Measurements from ENCODE around the gene GPATCH2. TPM values are rescaled to one million over a fixed set of nuclear protein-coding genes. Genes with fewer than 3 reads are reported as not detected.
"Not testable (repeated sequence)": the region's sequence is repeated elsewhere in the genome, so short reads cannot be mapped to it uniquely, and the experiment has no call there.

Gene GPATCH2
- polyA plus RNA-seq, 1 donor: 9.5 TPM

DNA sequence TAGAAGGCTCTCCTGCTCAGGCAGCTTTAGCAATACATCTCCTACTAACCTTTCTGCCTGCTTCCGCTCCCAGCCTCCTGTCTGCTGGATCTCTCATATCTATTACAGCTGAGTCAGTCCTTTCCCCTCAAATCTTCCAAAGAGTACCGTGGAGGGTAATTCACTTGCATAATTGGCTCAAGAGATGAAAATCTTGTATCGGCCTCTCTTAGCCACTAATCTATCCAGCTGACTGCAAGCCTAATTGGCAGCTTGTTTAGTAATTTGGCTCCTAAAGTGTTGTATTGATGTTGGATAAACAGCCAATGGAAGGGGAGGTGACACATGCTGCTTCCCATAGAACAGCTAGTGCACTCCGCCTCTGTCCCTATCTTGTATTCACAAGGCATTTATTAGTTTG lies 195.7 kb downstream of the GPATCH2 start:
- DNase-seq: no peak

DNA sequence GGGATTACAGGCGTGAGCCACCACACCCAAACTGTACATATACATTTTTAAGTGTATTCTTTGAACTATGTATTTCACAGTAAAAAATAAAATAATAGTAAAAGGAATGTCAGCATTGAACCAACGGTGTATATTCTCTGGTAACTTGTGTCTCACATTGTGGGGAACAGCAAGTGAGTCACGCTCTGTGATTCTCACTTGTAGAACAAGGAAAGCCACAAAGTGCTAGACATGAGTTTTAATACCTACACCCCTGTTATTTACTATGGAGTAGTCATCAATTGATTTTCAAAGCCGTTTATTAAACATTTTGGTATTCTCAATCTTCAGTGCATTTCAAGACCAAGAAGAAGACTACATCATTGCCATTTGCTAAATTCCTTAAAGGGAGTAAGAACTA lies 197.2 kb downstream of the GPATCH2 start:
- DNase-seq: no peak

DNA sequence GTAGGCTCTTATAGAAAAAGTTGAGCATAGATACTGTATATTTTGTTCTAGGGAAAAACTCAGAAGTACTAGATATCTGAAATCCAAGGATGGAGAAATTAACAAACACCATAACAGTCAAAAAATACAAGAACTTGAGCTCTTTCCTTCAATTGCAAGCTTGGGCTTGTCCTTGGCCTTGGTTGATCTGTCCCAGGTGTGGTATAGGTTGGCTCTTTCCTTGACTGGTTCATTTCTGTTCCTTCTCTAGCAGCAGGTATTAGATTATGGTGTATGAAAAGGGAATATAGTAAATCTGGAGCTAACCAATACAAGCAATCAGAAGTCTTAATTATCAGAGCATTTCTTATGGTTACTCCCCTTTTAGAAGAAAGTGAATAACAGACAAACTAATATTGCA lies 198.6 kb downstream of the GPATCH2 start:
- DNase-seq: no peak

DNA sequence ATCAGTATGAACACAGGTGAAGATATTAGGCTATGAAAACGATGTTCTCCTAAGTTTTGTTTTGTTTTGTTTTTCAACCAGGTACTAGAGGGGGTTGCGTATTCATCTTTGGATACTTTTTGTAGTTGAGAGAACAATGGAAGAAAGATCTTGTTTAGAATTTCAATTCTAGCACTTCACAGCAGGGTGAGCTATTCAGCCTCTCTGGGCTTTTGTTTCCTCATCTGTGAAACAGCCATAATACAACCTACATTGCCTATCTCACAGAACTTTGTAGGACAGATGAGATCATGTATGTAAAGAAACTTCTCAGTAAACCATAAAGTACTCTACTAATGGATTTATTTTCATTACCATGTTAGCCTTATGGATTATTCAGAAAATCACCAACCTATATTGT lies 199.5 kb downstream of the GPATCH2 start:
- DNase-seq: no peak

DNA sequence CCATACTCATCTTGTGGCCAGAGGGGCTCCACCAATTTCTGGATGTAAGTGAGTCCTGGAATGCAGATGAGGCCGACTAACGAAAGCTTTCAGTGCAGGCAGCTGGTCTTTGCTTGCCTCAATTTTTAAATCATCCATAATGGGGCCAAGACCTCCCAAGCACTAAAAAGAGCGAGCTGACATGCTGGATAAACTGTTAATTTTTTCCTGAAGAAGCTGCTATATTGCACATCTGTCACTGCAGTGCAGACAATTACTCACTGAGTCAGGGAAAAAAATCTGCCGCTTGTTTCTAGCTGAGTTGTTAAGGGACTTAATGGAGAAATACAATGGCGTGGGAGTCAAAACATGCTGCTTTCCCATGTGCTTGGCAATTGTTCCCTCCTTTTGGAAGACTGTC lies 205.5 kb downstream of the GPATCH2 start:
- DNase-seq: peak; percentile 58

DNA sequence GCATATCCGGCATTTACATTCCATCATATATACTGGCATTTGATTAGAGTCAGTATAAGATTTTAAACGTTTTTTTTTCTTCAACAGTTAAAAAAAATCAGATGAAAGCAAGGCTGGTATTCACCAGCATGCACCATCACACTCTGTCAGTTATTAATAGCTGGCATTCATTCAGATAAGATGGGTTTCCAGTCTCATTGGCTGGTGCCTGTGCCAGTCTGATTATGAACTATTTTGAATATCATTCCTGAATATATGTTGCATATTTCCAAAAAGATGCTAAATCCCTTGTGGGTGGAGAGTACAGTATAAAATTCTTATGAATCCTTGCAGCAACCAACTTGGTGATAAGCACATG lies 211.7 kb downstream of the GPATCH2 start:
- DNase-seq: no peak

DNA sequence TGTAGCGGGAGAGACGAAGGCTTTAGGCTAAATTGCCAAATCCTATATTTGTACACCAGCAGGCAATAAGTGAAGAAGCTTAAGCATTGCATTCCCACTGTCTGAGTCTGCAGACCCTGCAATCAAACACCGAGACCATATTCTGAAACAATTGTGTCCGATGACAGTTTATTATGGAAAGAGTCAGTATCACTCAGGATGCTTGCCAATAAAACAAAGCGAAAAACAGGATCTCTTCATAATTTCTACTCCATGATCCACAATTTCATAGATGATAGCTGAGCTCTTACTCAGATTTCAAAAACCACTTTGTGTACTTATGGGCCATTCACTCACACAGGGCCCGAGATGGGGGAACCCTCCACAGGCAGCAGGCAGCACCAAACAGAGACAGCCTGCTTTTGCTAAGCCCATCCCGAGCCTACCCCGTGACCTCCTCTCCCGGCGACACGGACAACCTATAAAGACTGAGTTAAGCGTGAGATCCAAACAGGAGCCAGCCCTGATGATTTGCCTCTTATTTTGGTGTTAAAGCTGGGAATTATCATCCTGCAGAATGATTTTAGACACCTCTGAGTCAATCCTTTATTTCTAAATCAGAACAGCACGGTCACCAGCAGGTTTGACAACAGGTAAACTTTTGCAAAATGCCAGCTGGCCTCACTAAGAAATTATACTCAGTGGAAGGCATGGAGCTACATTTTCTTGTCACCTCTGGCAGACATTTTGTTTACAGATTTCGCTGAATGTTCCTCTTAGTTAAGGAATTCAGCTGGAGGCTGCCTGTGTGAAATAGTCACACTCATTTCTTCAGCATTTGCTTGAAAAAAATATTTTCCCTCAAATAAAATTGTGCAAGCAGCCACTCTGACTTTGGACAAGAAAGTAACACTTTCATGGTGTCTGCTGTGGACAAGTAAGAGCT lies 212.4 kb downstream of the GPATCH2 start:
- DNase-seq: no peak

DNA sequence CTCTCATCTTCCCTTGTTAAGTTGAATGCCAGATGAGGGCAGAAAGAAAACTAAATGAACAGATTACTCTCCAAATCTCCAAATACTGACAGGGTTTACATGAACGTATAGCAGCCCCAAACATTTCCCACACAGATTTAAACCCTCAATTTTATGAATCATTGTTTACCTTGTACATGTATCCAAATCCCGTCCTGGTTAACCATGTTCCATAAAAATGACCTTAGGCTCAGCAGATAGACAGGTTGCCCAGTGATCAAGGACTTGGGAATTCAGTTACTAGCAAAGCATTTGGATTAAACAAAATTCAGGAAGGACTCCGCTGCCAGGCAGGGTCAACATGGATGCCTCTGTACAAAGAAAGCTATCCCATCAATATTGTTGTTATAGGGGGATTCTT lies 213.5 kb downstream of the GPATCH2 start:
- no peak for DNase-seq

DNA sequence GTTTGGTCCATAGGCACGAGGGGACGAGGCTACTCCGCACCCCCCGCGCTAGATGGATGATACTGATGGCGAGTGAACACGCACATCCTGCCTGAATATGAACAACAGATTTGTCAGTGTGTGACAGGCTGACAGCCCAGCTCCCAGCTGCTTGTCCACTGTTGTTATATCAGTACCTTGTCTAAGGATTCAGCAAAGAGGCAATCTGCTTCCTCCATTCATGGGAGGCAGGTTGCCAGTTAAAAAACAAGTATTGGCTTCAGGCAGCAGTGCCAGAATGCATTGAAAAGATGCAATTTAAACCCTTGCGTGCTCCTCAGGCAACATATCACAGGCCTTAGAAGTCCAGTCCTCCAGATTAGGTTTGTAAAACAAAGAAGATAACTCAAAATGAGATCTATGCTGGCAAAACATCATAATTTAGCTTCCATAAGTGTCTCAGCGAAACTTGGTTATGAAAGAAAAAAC lies 223.3 kb downstream of the GPATCH2 start:
- DNase-seq: peak; percentile 21

DNA sequence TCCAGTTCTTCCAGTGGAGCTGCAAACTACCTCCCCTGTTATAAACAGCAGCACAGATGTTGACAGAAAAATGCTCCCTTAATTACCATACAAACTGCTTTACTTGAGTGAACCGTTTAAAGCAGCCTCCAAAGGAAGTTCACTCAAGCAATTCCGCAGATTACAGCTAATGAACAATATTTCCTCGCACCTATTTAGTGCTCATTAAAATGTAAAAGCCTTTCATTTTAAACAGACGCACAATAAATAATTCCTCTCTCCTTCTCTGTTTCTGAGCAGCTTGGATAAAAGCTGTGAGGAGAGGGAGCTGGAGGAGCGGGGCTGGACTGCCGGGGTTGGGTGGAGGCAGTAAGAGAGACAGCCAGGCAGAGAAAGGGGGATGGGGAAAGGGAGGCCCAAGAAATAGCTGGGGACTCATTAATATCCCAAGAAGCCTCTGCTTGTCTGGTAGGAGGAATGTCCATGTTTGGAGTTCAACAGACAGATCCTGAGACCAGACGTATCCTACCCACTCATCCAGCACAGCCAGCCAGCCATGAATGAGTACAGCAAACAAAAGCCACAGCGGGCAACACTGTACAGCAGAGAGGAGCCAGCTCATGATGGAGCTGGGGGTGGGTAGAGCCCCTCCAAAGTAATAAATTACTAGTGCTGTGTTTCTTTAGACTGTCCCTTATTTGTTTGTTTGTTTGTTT lies 227.7 kb downstream of the GPATCH2 start:
- DNase-seq: no peak

DNA sequence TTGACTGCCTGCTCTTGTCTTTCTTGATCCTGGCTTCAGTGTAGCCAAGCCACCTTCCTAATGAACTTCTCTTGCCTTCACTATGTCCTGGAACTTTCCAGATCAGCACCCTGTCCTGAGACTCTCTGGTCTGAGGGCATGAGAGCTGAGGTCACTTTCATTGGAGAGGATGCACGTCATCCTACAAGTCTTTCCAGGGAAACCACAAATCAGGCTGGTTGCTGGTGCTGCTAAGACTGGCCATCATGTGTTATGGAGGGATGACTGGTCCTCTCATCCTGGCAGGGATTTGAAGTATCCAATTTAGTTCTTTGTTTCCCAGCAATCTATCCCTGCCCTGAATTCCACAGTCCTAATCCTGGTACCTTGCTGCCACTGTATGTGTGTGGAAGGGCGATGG lies 228.6 kb downstream of the GPATCH2 start:
- no peak for DNase-seq

DNA sequence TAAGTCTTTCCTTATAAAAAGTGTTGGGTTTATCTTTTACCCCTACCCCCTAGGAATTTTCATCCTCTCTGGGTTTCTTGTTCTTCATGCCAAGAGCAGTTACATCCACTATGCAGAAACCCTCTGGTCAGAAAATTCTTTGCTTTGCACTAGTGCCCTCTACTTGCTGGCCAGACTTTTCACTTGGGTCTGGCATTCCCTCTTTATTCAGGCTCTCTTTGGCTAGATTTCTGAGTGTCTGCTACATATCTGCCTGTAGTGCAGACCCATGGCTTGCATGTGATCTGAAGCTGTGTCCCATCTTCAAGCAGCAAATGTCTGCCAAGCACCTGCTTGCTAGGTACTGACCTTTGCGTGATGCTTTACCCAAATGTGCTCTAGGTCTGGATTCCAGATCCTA lies 237.0 kb downstream of the GPATCH2 start:
- no peak for DNase-seq

DNA sequence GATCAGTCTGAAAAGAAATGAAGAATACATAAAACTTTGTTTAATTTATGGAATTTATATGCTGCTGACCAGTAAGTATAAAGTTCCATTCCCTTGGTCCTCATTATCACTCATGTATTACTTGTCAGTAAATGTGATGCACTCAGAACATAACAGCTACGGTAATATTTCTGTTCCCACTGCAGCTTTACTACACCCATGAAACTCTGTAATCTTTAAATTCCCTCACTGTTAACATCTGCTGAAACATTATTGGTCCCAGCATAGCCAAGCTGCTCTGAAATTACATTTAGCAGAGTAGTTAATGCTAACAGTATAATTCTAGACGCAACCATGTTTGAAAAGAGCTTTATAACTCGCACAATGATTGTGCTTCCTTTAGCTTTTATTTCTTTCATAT lies 238.4 kb downstream of the GPATCH2 start:
- DNase-seq: no peak

DNA sequence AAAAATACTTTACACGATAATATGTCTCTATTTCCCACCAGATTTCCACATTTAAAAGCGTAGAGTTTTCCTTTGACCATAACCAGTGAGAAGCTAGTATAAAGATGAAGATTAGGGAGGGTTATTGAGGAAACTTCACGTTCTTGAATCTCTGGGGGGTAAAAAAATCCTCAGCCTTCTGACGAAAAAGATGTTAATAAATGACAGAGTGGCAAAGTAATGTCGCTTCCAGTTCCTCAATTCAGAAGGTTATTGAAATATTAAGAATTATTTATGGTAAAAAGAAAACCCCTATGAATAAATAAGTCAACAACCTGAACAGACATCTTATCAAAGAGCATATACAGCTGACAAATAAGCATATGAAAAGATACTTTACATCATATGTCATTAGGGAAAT lies 241.0 kb downstream of the GPATCH2 start:
- no peak for DNase-seq

DNA sequence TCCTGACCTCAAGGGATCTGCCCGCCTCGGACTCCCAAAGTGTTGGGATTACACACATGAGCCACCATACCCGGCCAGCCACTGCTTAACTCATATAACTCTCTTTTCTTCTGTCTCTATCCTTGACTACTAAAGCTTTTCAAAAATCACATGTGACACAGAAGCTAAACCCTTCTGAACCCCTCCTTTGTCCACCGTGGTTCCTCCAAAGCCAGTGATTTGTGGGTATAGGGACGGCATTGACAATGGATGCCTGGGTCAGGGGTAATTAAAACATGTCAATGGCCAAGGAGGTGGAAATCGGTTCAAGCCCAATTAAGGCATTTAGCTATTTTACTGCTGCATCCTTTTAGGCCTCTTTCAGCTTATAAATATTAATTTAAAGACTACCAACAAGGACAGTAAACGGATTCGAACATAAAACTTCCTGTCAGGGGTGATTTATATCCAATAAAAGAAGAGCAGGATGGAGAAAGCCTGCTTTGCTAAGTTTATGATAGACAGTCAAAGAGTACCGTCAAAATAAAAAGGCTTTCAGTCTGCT lies 242.3 kb downstream of the GPATCH2 start:
- DNase-seq: no peak

DNA sequence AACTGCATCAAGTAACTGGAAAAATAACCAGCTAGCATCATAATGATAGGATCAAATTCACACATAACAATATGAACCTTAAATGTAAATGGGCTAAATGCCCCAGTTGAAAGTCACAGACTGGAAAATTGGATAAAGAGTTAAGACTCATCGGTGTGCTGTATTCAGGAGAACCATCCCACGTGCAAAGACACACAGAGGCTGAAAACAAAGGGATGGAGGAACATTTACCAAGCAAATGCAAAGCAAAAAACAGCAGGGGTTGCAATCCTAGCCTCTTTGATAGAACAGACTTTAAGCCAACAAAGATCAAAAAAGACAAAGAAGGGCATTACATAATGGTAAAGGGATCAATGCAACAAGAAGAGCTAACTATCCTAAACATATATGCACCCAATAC lies 249.1 kb downstream of the GPATCH2 start:
- not testable (repeated sequence) for DNase-seq

DNA sequence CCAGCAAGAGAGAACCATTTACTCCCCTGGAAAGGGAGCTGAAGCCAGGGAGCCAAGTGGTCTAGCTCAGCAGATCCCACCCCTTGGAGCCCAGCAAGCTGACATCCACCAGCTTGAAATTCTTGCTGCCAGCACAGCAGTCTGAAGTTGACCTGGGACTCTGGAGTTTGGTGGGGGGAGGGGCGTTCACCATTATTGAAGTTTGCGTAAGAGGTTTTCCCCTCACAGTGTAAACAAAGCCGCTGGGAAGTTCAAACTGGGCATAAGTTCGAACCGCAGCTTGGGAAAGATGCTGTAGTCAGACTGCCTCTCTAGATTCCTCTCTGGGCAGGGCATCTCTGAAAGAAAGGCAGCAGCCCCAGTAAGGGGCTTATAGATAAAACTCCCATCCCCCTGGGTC lies 251.1 kb downstream of the GPATCH2 start:
- DNase-seq: not testable (repeated sequence)

DNA sequence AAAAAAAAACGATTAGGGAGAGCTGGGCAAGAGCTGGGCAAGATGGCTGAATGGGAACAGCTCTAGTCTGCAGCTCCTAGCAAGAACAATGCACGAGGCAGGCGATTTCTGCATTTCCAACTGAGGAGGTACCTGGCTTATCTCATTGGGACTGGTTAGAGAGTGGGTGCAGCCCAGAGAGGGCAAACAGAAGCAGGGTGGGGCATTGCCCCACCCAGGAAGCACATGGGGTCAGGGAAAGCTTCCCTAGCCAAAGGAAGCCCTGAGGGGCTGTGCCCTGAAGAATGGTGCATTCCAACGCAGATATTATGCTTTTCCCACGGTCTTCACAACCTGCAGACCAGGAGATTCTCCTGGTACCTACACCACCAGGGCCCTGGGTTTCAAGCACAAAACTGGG lies 251.6 kb downstream of the GPATCH2 start:
- no peak for DNase-seq

Other genes starting within 250 kb of the GPATCH2 start
- gene SPATA17, start 254 bp upstream of the GPATCH2 start, polyA plus RNA-seq (ENCODE audit: insufficient read length): 2.3 TPM

All from hindlimb muscle (tissue), 1 donor.